Pancreas (tissue), 10 donors: Measurements from ENCODE around the gene RBM20. TPM values are rescaled to one million over a fixed set of nuclear protein-coding genes. Genes with fewer than 3 reads are reported as not detected.

Source experiments
- ATAC-seq, 4 donors: fragments of 200-7000 bp; cut with Tn5 transposase; one replicate each; pipeline versions ENCODE4 v1.8.0 to v1.9.1; 2020; ENCODE audit warnings: mild to moderate bottlenecking in 4 of 4, moderate library complexity in 4 of 4
- DNase-seq, 6 donors: peaks; one replicate each; pipeline ENCODE4 v3.0.0-alpha.2; 2020
- FAIRE-seq: peaks from 2 replicates; lab custom pipeline; 2012; peaks lifted over from hg19 to GRCh38; lab: Jason Lieb, UNC
- H3K27ac ChIP-seq, 4 donors: fragments of 200-600 bp; sonication (generic); 1 replicate in 3 of 4; 2 replicates in 1 of 4; pipeline versions ENCODE4 v1.5.0 to v1.8.0; 2020
- H3K27me3 ChIP-seq, 4 donors: fragments of 200-600 bp; one replicate each; pipeline ENCODE4 v1.8.0; 2021
- H3K36me3 ChIP-seq, 3 donors: fragments of 200-600 bp; sonication (generic) in 1 of 3; one replicate each; pipeline versions ENCODE4 v1.5.0 to v1.8.0; 2020 to 2021
- H3K4me1 ChIP-seq, 3 donors: fragments of 200-600 bp; one replicate each; pipeline ENCODE4 v1.8.0; 2021
- H3K4me3 ChIP-seq, 4 donors: fragments of 200-600 bp; sonication (generic) in 2 of 4; one replicate each; pipeline versions ENCODE4 v1.5.0 to v1.8.0; 2020 to 2021
- H3K9me3 ChIP-seq, 4 donors: fragments of 200-600 bp; one replicate each; pipeline ENCODE4 v1.8.0; 2021
- CTCF ChIP-seq, 4 donors: fragments of 200-600 bp; sonication (generic) in 3 of 4; IDR thresholded peaks; one replicate each; pipeline versions ENCODE4 v1.5.0 to v1.8.0; 2021; ENCODE audit warnings: antibody characterized with exemption in 4 of 4
- WGBS, 2 donors: extraction: QIAGEN DNeasy Blood & Tissue Kit; methylation state at CpG; one replicate each; pipeline ENCODE4 v1.1.7; 2013; 5-methylcytosine and 5-hydroxymethylcytosine counted together
- intact Hi-C, 3 donors: fragments of 100-400 bp; cut with DNase I; formaldehyde crosslinking; loops; one replicate each; pipeline versions ENCODE4 v1.11.1 to v1.14.2; 2022
- polyA plus RNA-seq, 2 donors: library from polyadenylated mRNA; stranded (reverse); fragments of 200-250 nt; gene quantifications; one replicate each; pipeline ENCODE4 v1.2.3, GENCODE V29; 2013
- total RNA-seq, 6 donors: library from RNA; stranded (reverse); fragmentation: NEBNext Ultra II Directional in 4 of 6; extraction: Animal tissue kit (Norgen Biotek cat#: 25700) in 4 of 6; gene quantifications; one replicate each; pipeline versions ENCODE4 v1.2.1 to v1.2.4, GENCODE V29; 2021 to 2023
- donor health status: healthy with polysubstance abuse.
- donor health status: DM: no; HTN: no; CAD: no; lungs with moderate emphysema.
- donor health status: DM: no; HTN: no; CAD: no.
- donor health status: control.
- donor health status: control.
- donor health status: Bipolar disorder and iron deficiency.
- donor health status: DM: yes; HTN: yes; CAD: no.
- donor health status: DM: no; HTN: no; CAD: no.
- donor health status: DM: no; HTN: no; CAD: no.
- donor health status: DM: yes; HTN: yes; CAD: no.

RBM20 gene
- total and polyA plus RNA-seq, 8 donors, result 0.79 to 23.6 (median 3.7) TPM

DNA sequence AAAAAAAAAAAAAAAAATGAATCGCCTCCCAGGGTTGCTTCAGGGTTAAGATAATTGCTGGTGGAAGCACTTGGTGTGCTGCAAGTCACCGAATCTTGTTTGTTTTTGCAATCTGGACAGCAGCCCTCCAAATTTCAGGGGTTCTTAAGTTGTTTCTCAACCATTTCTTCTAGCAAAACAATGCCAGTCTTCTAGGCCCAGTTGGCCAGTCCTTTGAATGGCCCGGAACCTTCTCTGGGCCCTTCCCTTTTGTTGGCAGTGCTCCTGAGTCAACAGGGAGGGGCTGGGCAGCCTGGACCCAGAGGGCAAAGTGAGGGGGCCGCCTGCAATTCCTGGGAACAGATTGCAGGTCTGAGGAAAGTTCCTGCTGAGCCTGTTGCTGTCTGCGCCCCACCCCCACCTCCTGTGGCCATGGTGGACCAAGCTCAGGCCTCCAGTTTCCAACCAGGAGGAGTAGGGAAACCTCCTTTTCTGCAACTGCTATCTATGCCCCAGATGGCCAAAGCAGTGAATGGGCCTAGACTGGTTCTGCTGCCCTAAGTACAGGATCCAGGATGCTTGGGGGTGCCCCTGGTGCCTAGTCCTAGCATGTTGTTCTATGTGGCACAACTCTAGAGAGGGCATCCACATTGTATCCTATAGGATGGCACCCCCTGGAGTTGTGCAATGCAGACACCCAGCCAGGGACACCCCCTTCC lies 196.2 kb downstream of the RBM20 start:
- H3K27me3 ChIP-seq, result no peaks in the 10 kb centered on the region
- 25 to 32% methylated on average over 5 of the region's 5 CpGs for WGBS, 2 donors
- DNase-seq (peak; percentile 66 to 84 (median 77)), FAIRE-seq (no peak), ATAC-seq (peak; percentile 27 to 44 (median 36))
- no peak for TF ChIP-seq CTCF (IDR thresholded peaks at IDR 0.05)
- intact Hi-C loops, result no loop called here
- H3K4me1 ChIP-seq, result peaks cover 55 to 73% (median 73%) of the 10 kb centered on the region in 3 donors
- no peaks in the 10 kb centered on the region for H3K36me3 ChIP-seq
- H3K4me3 ChIP-seq, result no peak overlapping the region
- H3K27ac ChIP-seq, result peak overlapping the region in 3 of 4 donors; percentile 42 to 94 (median 93)
- H3K9me3 ChIP-seq, result no peaks in the 10 kb centered on the region

DNA sequence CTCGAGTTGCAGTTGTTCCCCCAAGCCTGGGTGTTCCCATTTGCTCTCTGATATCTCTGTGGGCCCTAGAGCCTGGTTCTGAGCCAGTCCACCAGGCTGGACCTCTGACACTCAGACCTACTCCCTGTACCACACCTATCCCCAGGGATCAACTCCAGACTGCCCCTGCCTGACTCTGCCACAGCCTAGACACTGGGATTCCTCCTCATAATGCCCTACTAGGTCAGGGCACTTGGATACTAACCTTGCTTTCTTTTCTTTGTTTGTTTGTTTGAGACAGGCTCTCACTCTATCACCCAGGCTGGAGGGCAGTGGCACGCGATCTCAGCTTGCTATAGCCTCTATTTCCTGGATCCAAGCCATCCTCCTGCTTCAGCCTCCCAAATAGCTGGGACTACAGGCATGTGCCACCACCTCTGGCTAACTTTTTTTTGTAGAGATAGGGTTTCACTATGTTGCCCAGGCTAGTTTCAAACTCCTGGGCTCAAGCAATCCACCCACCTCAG lies 196.8 kb downstream of the RBM20 start:
- TF ChIP-seq CTCF (IDR thresholded peaks at IDR 0.05), result no peak
- ATAC-seq (no peak), FAIRE-seq (no peak), DNase-seq (peak in 1 of 6 donors; percentile 14)
- Histone ChIP-seq H3K27ac (peak overlapping the region in 3 of 4 donors; percentile 42 to 94 (median 93)), H3K9me3 (no peaks in the 10 kb centered on the region), H3K36me3 (no peaks in the 10 kb centered on the region), H3K4me3 (no peak overlapping the region), H3K27me3 (no peaks in the 10 kb centered on the region), H3K4me1 (peaks cover 58 to 77% (median 76%) of the 10 kb centered on the region in 3 donors)
- intact Hi-C loops, result no loop called here
- WGBS, 2 donors, result 49 to 54% methylated on average over 3 of the region's 3 CpGs

DNA sequence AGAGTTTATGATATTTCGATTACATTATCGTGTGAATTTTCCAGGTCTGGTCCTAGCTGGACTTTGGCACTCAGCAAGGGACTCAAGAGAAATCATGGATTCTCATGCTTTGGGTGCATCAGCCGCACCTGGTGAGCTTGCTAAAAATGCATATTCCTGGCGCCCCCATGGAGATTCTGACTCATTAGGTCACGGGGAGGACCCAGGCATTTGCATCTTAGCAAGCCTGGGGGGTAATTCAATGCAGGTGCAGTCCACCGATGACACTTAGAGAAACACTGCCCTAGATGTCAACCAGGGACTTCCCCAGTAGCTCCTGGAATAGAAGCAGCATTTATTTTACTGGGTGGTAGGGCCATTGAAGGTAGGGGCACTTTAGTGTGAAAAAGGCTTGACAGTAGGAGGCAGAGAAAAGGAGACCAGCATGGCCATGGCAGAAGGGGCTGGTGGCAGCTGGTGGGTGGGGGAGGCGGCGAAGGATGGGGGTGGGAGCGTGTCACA lies 197.7 kb downstream of the RBM20 start:
- FAIRE-seq (no peak), DNase-seq (peak in 1 of 6 donors; percentile 10), ATAC-seq (no peak)
- peak overlapping the region in 3 of 4 donors; percentile 90 to 94 (median 93) for H3K27ac ChIP-seq
- no peak for TF ChIP-seq CTCF (IDR thresholded peaks at IDR 0.05)
- intact Hi-C loops, result no loop called here
- no peaks in the 10 kb centered on the region for H3K9me3 ChIP-seq
- no peaks in the 10 kb centered on the region for H3K36me3 ChIP-seq
- no peak overlapping the region for H3K4me3 ChIP-seq
- peaks cover 66 to 76% (median 74%) of the 10 kb centered on the region in 3 donors for H3K4me1 ChIP-seq
- no peaks in the 10 kb centered on the region for H3K27me3 ChIP-seq
- 75 to 81% methylated on average over 9 of the region's 9 CpGs for whole genome bisulfite sequencing, 2 donors

GRCh38 chr10:110842326-110842904 lies 198.3 kb downstream of the RBM20 start:
- Histone ChIP-seq H3K27me3 (no peaks in the 10 kb centered on the region), H3K9me3 (no peaks in the 10 kb centered on the region), H3K36me3 (no peaks in the 10 kb centered on the region), H3K27ac (peak overlapping the region; percentile 90 to 94 (median 92)), H3K4me3 (no peak overlapping the region), H3K4me1 (peaks cover 72 to 77% (median 74%) of the 10 kb centered on the region in 3 donors)
- intact Hi-C loops, result no loop called here
- TF ChIP-seq CTCF (IDR thresholded peaks at IDR 0.05), result no peak
- FAIRE-seq, result no peak
- 66 to 73% methylated on average over 7 of the region's 7 CpGs for WGBS, 2 donors
- no peak for ATAC-seq
- peak in 1 of 6 donors; percentile 11 for DNase-seq
